T-helper 1 cell treated with Interleukin-12 subunit alpha and Interleukin-12 subunit beta and Interleukin-4 antibody, amounts not matched to agents 30 ng/mL and 1 ng/mL, for 36 hours (primary cell): ENCODE results near the gene GAS1. TPM values are rescaled to one million over a fixed set of nuclear protein-coding genes. Genes with fewer than 3 reads are reported as not detected.

Experiments used
- intact Hi-C: fragments of 100-400 bp; cut with micrococcal nuclease; formaldehyde crosslinking; loops from one replicate; pipeline ENCODE4 v1.15.1; 2024
- total RNA-seq: library from RNA; stranded (reverse); gene quantifications from 2 replicates; pipeline ENCODE4 v1.2.3, GENCODE V29; 2022

GAS1 gene, protein sequence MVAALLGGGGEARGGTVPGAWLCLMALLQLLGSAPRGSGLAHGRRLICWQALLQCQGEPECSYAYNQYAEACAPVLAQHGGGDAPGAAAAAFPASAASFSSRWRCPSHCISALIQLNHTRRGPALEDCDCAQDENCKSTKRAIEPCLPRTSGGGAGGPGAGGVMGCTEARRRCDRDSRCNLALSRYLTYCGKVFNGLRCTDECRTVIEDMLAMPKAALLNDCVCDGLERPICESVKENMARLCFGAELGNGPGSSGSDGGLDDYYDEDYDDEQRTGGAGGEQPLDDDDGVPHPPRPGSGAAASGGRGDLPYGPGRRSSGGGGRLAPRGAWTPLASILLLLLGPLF
- total RNA-seq: 0.20 TPM in 1 of 2 replicates, not detected in the other

- intact Hi-C loops: loop anchor here (1.0 to 10.0 kb wide), 5 partner anchors 377 to 1203 kb away; partner anchors contain the start of genes AGTPBP1, NAA35 and TUT7
These were observed at the start of gene GAS1 for GRCh38 chr9:86947146-86948073. TSS of gene GAS1 (minus strand) at chr9:86947506. CDS start at chr9:86946779, 727 bp downstream.

DNA sequence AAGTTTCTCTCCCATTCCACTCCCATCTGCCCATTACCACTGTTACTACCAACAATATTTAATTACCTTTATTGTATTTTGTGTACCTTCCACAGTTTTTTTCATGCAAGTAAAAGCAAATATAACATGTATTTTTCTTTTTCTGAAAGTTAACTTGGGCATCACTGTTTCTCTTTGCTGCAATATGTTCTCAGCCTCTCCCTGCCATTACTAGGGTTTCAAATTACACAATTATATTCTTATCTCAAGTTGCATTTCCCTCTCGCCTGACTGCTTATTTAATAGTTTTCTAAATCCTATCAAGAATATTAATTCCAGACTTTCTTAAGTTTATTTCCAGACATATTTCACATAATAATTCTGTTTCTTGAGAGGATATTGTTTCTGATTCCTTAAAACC, 46.9 kb upstream of the GAS1 start:
- intact Hi-C loops: no loop called here

DNA sequence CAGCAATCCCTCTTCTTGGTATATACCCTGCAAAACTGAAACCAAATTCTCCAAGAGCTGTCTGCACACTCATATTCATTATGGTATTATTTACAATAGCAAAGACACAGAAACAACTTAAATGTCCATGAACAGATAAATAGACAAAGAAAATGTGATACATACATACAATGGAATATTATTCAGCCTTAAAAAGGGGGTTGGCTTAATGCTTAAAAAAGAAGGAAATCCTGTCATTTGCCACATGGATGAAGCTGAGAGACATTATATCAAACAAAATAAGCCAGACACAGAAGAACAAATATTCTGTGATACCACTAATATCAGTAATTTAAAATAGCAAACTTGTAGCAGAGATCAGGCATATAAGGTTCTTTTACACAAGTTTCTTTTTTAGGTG, 46.5 kb upstream of the GAS1 start:
- intact Hi-C loops: no loop called here

GRCh38 chr9:86991077-86991476, 43.8 kb upstream of the GAS1 start:
- intact Hi-C loops: no loop called here

- intact Hi-C loops: no loop called here
These were observed 43.0 kb upstream of the GAS1 start for GRCh38 chr9:86990290-86990689.

DNA sequence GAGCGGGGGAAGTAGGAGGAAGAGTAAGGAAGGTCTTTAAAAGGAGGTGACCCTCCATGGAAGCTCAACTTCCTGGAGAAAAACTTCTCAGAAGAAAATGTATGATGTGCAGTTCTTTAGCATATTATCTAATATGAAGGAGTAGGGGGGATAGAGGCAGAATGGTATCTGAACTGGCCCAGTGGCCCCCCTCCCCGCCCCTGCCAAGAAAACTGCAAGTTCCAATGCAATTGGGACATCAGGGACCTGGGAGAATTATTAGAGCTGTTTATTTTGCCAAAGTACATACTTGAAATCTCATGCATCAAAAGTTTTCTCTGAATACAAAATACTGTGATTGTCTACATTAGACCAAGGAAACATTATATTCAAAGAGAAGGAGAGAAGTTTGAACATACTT, 40.6 kb upstream of the GAS1 start:
- intact Hi-C loops: no loop called here

- intact Hi-C loops: no loop called here
These were observed 37.9 kb upstream of the GAS1 start for GRCh38 chr9:86985132-86985647.

GRCh38 chr9:86983620-86984259, 36.4 kb upstream of the GAS1 start:
- intact Hi-C loops: no loop called here

DNA sequence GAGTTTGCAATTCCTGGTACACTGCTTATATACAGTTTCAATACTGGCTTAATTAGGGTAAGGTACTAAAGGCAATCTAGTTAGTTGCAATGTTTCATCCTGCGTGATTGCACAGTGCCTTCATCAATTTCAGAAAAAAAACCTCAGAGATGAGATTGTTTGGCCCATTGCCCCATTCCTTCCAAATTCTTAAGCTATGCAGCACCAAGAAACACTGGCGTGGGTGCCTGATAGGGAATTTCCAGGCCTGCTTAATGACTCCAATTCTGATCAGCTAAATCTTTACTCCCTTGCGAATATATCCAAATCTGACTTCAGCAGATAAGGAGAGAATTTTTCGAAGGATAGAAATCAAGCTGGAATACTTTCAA, 35.9 kb upstream of the GAS1 start:
- intact Hi-C loops: no loop called here

- intact Hi-C loops: no loop called here
These were observed 33.5 kb upstream of the GAS1 start for GRCh38 chr9:86980802-86981201.

- intact Hi-C loops: no loop called here
These were observed 32.4 kb upstream of the GAS1 start for GRCh38 chr9:86979657-86980056.

DNA sequence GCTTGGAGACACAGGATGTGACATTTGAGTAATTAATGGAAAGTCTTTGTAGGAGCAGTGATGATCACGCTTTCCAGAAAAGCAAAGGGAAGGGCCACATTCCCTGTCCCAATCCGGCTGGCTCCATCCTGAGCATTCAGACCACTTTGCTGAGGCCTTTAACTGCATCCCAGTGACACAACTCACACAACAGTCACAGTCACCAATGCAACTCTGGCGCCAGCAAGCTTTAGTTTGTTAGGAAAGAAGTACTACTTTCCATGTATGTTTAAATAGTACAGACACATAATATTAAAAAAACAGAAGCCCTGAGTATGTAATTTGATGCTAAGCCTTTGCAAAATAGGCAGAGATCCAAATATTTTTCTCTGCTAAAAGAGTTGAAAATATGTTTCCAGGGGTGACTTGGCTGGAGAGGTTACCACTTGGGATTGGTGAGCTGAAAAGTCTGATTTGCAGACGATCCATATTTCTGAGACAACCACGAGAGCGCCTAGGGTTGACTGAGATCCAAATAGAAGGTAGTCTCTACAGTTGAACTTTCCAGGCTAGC, 31.7 kb upstream of the GAS1 start:
- intact Hi-C loops: no loop called here

- intact Hi-C loops: no loop called here
These were observed 31.1 kb upstream of the GAS1 start for GRCh38 chr9:86978413-86978812.

- intact Hi-C loops: no loop called here
These were observed 30.0 kb upstream of the GAS1 start for GRCh38 chr9:86977205-86977835.

DNA sequence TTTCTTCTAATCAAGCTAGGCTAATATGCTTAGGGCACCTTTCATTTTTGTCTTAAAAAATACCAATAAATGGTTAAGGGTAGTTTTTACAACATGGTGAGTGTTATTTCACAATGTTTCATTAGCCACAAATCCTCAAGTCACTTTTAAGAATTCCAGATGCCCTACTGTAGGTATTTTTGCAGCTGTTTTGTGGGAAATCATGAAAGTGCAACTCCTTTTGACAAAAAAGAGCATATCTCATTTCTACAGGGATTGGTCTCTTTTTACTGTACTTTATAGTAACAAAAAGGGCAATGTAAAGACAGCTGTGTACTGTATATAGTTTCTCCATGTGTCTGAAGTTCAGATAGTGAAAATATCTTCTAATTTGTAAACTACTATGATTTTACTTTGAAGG, 28.3 kb upstream of the GAS1 start:
- intact Hi-C loops: no loop called here

GRCh38 chr9:86975036-86975435, 27.7 kb upstream of the GAS1 start:
- intact Hi-C loops: no loop called here

- intact Hi-C loops: no loop called here
These were observed 27.1 kb upstream of the GAS1 start for GRCh38 chr9:86974421-86974820.

DNA sequence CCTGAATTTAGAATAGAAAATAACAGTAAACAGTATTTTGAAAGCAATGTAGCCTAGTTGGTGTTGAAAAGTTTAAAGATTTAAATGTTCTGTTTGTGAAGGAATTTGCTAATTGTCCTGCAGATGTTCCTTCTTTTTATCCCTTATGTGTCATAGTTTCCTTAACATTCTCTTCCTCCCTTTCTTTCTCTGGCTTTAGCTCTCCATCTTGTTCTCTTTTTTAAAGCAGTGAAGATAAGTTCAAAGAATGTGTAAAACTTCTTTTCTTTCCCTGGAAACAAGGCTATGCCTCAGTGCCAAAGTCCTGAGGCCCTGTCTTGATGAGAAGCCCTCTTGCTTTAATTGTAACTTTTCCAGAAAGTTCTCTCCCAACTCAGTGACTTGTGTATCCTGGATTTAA, 24.4 kb upstream of the GAS1 start:
- intact Hi-C loops: no loop called here

DNA sequence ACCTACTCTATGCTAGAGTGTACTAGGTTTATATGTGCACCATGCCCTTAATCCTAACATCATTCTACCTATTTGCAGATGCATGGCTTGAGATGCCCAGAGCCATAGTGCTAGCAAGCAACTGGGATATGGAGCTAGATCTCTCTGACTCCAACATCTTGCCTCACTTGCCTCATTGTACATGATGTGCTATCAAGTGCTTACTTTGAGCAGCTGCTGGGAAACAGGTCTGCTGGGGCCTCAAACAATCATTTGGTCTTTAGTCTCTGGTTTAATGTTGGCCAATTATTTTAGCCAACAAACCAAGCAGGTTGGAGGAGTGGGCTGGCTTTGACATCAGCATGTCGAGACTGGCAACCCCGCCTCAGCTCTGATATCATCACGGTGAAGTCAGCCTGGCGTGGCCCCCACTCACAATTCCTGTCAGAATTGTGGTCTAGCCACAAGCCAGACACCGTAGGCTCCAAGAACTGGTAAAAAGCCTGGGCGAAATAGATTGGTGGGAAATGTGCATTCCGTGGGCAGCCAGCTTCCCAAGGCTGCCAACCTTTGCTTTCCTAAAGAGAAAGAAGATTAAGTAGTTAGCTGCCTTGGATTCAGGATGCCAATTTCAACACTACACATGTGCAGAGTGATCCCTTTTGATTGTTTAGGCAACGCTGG, 21.1 kb upstream of the GAS1 start:
- intact Hi-C loops: no loop called here

DNA sequence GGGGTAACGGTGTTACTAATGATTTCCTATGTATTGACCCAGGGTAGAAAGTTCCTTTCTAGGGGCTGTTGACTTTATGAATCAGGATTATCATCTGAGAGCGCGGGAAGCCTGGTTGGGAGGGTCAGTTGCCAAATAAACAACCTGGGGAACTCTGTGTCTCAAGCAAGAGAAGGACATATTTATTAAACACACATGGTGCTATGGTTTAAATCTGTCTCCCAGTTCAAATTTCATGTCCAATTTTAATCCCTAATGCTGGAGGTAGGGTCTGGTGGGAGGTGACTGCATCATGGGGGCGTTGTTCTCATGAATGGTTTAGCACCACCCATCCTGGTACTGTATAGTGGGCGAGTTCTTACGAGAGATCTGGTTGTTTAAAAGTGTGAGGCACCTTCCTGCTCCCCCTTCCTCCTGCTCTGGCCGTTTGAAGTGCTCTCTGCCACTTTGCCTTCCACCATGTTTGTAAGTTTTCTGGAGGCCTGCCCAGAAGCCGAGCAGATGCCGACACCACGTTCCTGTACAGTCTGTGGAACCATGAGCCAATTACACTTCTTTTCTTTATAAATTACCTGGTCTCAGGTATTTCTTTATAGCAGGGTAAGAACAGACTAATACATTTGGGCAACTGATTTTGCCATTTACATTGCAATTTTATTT, 19.7 kb upstream of the GAS1 start:
- intact Hi-C loops: no loop called here
